Brain microvascular endothelial cell (primary cell): ENCODE data around the gene TEAD3.
"Not testable (repeated sequence)": the region's sequence is repeated elsewhere in the genome, so short reads cannot be mapped to it uniquely, and the experiment has no call there.

Source experiments
- DNase-seq: peaks from one replicate; pipeline ENCODE4 v3.0.0-alpha.2; 2020
- H3K27ac ChIP-seq: fragments of 250-450 bp; sonication (Bioruptor Pico); 2 replicates; pipeline ENCODE4 v1.5.1; 2020; ENCODE audit warnings: mild to moderate bottlenecking, moderate library complexity
- H3K27me3 ChIP-seq: fragments of 250-450 bp; sonication (Bioruptor Pico); replicated peaks from 2 replicates; pipeline ENCODE4 v1.5.1; 2020; ENCODE audit warnings: mild to moderate bottlenecking
- H3K36me3 ChIP-seq: fragments of 250-450 bp; sonication (Bioruptor Pico); replicated peaks from 2 replicates; pipeline ENCODE4 v1.5.1; 2020; ENCODE audit warnings: mild to moderate bottlenecking
- H3K4me3 ChIP-seq: 2 replicates; pipeline ENCODE4 v1.5.1; 2011; ENCODE audit warnings: low read depth, mild to moderate bottlenecking, control low read depth, low read length, moderate library complexity
- CTCF ChIP-seq: IDR thresholded peaks from 2 replicates; pipeline ENCODE4 v1.5.1; 2011; ENCODE audit warnings: low read depth, mild to moderate bottlenecking, moderate library complexity, low read length, control low read depth, inconsistent platforms; ENCODE audit errors: missing control alignments
- in situ Hi-C: cut with HindIII; loops from 2 replicates; pipeline ENCODE4 v1.10.0; 2017; ENCODE audit warnings: low sequenced_read_pairs, low pct_ligation_motif_present

The TEAD3 gene

GRCh38 chr6:35496841-35497570, at the start of gene TEAD3:
Gene TEAD3, minus strand, starts transcription at chr6:35497079.
- TF ChIP-seq CTCF = no peak
- H3K4me3 ChIP-seq = peak within 1 kb of the TSS; percentile 70
- H3K27ac ChIP-seq = peak within 1 kb of the TSS; percentile 85
- in situ Hi-C loops = no loop called here
- H3K27me3 ChIP-seq = no peaks in the 10 kb centered on the region
- peak; percentile 36 for DNase-seq
- no peaks in the 10 kb centered on the region for H3K36me3 ChIP-seq

- no peak for DNase-seq
- H3K27me3 ChIP-seq = no peaks in the 10 kb centered on the region
- in situ Hi-C loops = no loop called here
- TF ChIP-seq CTCF = no peak
- H3K4me3 ChIP-seq = no peak overlapping the region
- H3K27ac ChIP-seq = no peak overlapping the region
- H3K36me3 ChIP-seq = no peaks in the 10 kb centered on the region
These were observed 48.0 kb upstream of the TEAD3 start for GRCh38 chr6:35544769-35545361.

GRCh38 chr6:35543459-35544193, 46.7 kb upstream of the TEAD3 start:
- H3K27ac ChIP-seq = no peak overlapping the region
- DNase-seq = no peak
- in situ Hi-C loops = no loop called here
- TF ChIP-seq CTCF = no peak
- no peaks in the 10 kb centered on the region for H3K27me3 ChIP-seq
- H3K36me3 ChIP-seq = no peaks in the 10 kb centered on the region
- H3K4me3 ChIP-seq = no peak overlapping the region

GRCh38 chr6:35541836-35542235, 45.0 kb upstream of the TEAD3 start:
- Histone ChIP-seq H3K36me3 (no peaks in the 10 kb centered on the region), H3K27ac (no peak overlapping the region), H3K27me3 (no peaks in the 10 kb centered on the region), H3K4me3 (no peak overlapping the region)
- in situ Hi-C loops = no loop called here
- TF ChIP-seq CTCF = no peak
- no peak for DNase-seq

- H3K27me3 ChIP-seq = no peaks in the 10 kb centered on the region
- DNase-seq = no peak
- no peak for TF ChIP-seq CTCF
- H3K27ac ChIP-seq = no peak overlapping the region
- in situ Hi-C loops = no loop called here
- no peaks in the 10 kb centered on the region for H3K36me3 ChIP-seq
- no peak overlapping the region for H3K4me3 ChIP-seq
These were observed 42.3 kb upstream of the TEAD3 start for GRCh38 chr6:35539223-35539622.

GRCh38 chr6:35535847-35536246, 39.0 kb upstream of the TEAD3 start:
- H3K27ac ChIP-seq, in situ Hi-C loops, H3K4me3 ChIP-seq, DNase-seq, H3K36me3 ChIP-seq, H3K27me3 ChIP-seq: not testable (repeated sequence)
